Smooth muscle cell (in vitro differentiated cells): Measurements from ENCODE around the gene ANKK1. TPM values are rescaled to one million over a fixed set of nuclear protein-coding genes. Genes with fewer than 3 reads are reported as not detected.

Source experiments
- DNase-seq: peaks from one replicate; lab custom pipeline; 2025; ENCODE audit not compliant: unreplicated experiment; lab: John Stamatoyannopoulos, UW
- H2AFZ ChIP-seq: fragments of 200-600 bp; sonication (generic); 2 replicates; pipeline ENCODE4 v1.6.0; 2016; ENCODE audit warnings: antibody characterized with exemption, low read depth, mild to moderate bottlenecking
- H3F3A ChIP-seq: fragments of 200-600 bp; sonication (generic); 2 replicates; pipeline ENCODE4 v1.6.0; 2017; ENCODE audit warnings: antibody characterized with exemption, low read depth
- H3K27ac ChIP-seq: fragments of 200-600 bp; sonication (generic); 2 replicates; pipeline ENCODE4 v1.5.1; 2016; ENCODE audit warnings: low read depth, mild to moderate bottlenecking
- H3K27me3 ChIP-seq: fragments of 200-600 bp; sonication (generic); 2 replicates; pipeline ENCODE4 v1.6.1; 2016; ENCODE audit warnings: low read depth, mild to moderate bottlenecking
- H3K36me3 ChIP-seq: fragments of 200-600 bp; sonication (generic); 2 replicates; pipeline ENCODE4 v1.5.1; 2016; ENCODE audit warnings: low read depth
- H3K4me1 ChIP-seq: fragments of 200-600 bp; sonication (generic); 2 replicates; pipeline ENCODE4 v1.5.1; 2016; ENCODE audit warnings: low read depth
- H3K4me2 ChIP-seq: fragments of 200-600 bp; sonication (generic); 2 replicates; pipeline ENCODE4 v1.6.0; 2016; ENCODE audit warnings: mild to moderate bottlenecking
- H3K4me3 ChIP-seq: fragments of 200-600 bp; sonication (generic); 2 replicates; pipeline ENCODE4 v1.5.1; 2016; ENCODE audit warnings: mild to moderate bottlenecking
- H3K79me2 ChIP-seq: fragments of 200-600 bp; sonication (generic); 2 replicates; pipeline ENCODE4 v1.6.0; 2016; ENCODE audit warnings: low read depth, mild to moderate bottlenecking
- H3K9ac ChIP-seq: fragments of 200-600 bp; sonication (generic); 2 replicates; pipeline ENCODE4 v1.6.0; 2016; ENCODE audit warnings: low read depth
- H3K9me3 ChIP-seq: fragments of 200-600 bp; sonication (generic); replicated peaks from 2 replicates; pipeline ENCODE4 v1.5.1; 2016; ENCODE audit warnings: low read depth
- H4K20me1 ChIP-seq: fragments of 200-600 bp; sonication (generic); 2 replicates; pipeline ENCODE4 v1.6.0; 2016; ENCODE audit warnings: low read depth
- CTCF ChIP-seq: fragments of 200-600 bp; sonication (generic); IDR thresholded peaks from 2 replicates; pipeline ENCODE4 v1.5.1; 2017; ENCODE audit warnings: borderline replicate concordance, mild to moderate bottlenecking, antibody characterized with exemption; ENCODE audit not compliant: insufficient read depth, poor library complexity, severe bottlenecking
- WGBS: methylation state at CpG from one replicate; pipeline ENCODE4 v1.1.7; 2016; ENCODE audit warnings: low lambda C conversion rate; 5-methylcytosine and 5-hydroxymethylcytosine counted together
- polyA plus RNA-seq: library from polyadenylated mRNA; unstranded; fragments of >200 nt; fragmentation: Nextera tagmentation; extraction: Ambion mirVana; gene quantifications from 2 replicates; pipeline ENCODE4 v1.2.1, GENCODE V29; 2016
- total RNA-seq: library from RNA; depleted of rRNA; stranded (reverse); fragments of >200 nt; gene quantifications from 2 replicates; pipeline ENCODE4 v1.2.3, GENCODE V29; 2014

ANKK1 gene
- total and polyA plus RNA-seq, 2 experiments from 2014 or later: not detected

- H3K27me3 ChIP-seq: peaks cover 41% of the 10 kb centered on the region
- H3F3A ChIP-seq: no peaks in the 10 kb centered on the region
- H3K4me3 ChIP-seq: no peak overlapping the region
- DNase-seq: no peak
- no peak overlapping the region for H2AFZ ChIP-seq
- H3K27ac ChIP-seq: no peak overlapping the region
- H3K4me1 ChIP-seq: no peaks in the 10 kb centered on the region
- H3K9ac ChIP-seq: no peak overlapping the region
- no peaks in the 10 kb centered on the region for H4K20me1 ChIP-seq
- no peak for TF ChIP-seq CTCF
- no peaks in the 10 kb centered on the region for H3K79me2 ChIP-seq
- H3K36me3 ChIP-seq: no peaks in the 10 kb centered on the region
- H3K4me2 ChIP-seq: no peak overlapping the region
- H3K9me3 ChIP-seq: no peaks in the 10 kb centered on the region
- 94% methylated on average over 9 of the region's 9 CpGs for WGBS
These were observed 8.3 kb downstream of the ANKK1 start for GRCh38 chr11:113395782-113396336.

DNA sequence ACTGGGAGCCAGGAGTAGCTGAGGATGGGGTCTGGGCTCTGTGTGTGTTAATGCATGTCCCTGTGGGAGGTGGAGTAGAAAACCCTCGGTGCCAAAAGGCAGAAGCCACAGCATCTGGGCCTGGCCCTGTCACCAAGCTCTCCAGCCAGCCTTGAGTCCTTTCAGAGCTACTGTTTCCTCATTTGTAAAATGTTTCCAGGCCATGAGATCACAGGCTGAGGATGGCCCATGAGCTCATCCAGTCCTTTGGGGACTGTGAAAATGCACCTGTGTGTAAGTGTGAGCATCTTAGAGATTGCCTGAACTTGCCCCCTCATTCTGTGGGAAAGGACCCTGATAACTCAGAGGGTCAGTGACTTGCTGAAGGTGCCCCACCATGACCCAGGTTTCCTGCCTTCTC is 9.1 kb downstream of the ANKK1 start:
- Histone ChIP-seq H3K9ac (no peak overlapping the region), H3K4me1 (no peaks in the 10 kb centered on the region), H3F3A (no peaks in the 10 kb centered on the region), H4K20me1 (no peaks in the 10 kb centered on the region), H3K36me3 (no peaks in the 10 kb centered on the region), H3K27me3 (peaks cover 39% of the 10 kb centered on the region), H3K9me3 (no peaks in the 10 kb centered on the region), H3K27ac (no peak overlapping the region), H3K4me3 (no peak overlapping the region), H3K4me2 (no peak overlapping the region), H3K79me2 (no peaks in the 10 kb centered on the region), H2AFZ (no peak overlapping the region)
- 50% methylated on average over 1 of the region's 1 CpG for WGBS
- no peak for TF ChIP-seq CTCF
- DNase-seq: no peak

GRCh38 chr11:113397212-113397611 is 9.6 kb downstream of the ANKK1 start:
- DNase-seq: no peak
- no peak overlapping the region for H2AFZ ChIP-seq
- H3F3A ChIP-seq: no peaks in the 10 kb centered on the region
- WGBS: 85% methylated on average over 7 of the region's 7 CpGs
- no peak overlapping the region for H3K4me3 ChIP-seq
- H3K27me3 ChIP-seq: peaks cover 34% of the 10 kb centered on the region
- no peak for TF ChIP-seq CTCF
- no peak overlapping the region for H3K27ac ChIP-seq
- H3K9me3 ChIP-seq: no peaks in the 10 kb centered on the region
- H3K4me2 ChIP-seq: no peak overlapping the region
- H4K20me1 ChIP-seq: no peaks in the 10 kb centered on the region
- H3K4me1 ChIP-seq: no peaks in the 10 kb centered on the region
- H3K36me3 ChIP-seq: no peaks in the 10 kb centered on the region
- no peak overlapping the region for H3K9ac ChIP-seq
- no peaks in the 10 kb centered on the region for H3K79me2 ChIP-seq

- no peaks in the 10 kb centered on the region for H3K9me3 ChIP-seq
- H3K4me2 ChIP-seq: no peak overlapping the region
- no peaks in the 10 kb centered on the region for H3K79me2 ChIP-seq
- H3K36me3 ChIP-seq: no peaks in the 10 kb centered on the region
- no peak overlapping the region for H3K27ac ChIP-seq
- DNase-seq: no peak
- H4K20me1 ChIP-seq: no peaks in the 10 kb centered on the region
- no peaks in the 10 kb centered on the region for H3F3A ChIP-seq
- no peak overlapping the region for H2AFZ ChIP-seq
- H3K4me1 ChIP-seq: no peaks in the 10 kb centered on the region
- no peak overlapping the region for H3K9ac ChIP-seq
- 97% methylated on average over 4 of the region's 4 CpGs for WGBS
- TF ChIP-seq CTCF: no peak
- H3K27me3 ChIP-seq: peaks cover 33% of the 10 kb centered on the region
- H3K4me3 ChIP-seq: no peak overlapping the region
These were observed 10.2 kb downstream of the ANKK1 start for GRCh38 chr11:113397821-113398220.
